ENCODE results near the gene NPIPA8. TPM values are rescaled to one million over a fixed set of nuclear protein-coding genes. Genes with fewer than 3 reads are reported as not detected.

The NPIPA8 gene
- 0.23 and 0.80 TPM in 2 replicates for total RNA-seq

GRCh38 chr16:18336636-18337035, at the start of gene NPIPA8:
Gene NPIPA8, minus strand, starts transcription at chr16:18336736. Its CDS starts 4,074 bp downstream, at chr16:18332662.

Other genes starting within 250 kb of the NPIPA8 start
- 99.9 and 129 TPM in 2 replicates for gene NOMO2, start 225.4 kb upstream of the NPIPA8 start, total RNA-seq